Liver (tissue), 3 donors: ENCODE data around the gene PLD4.

Experiments
- GABPA ChIP-seq, 2 donors: IDR thresholded peaks in 1 of 2; conservative IDR thresholded peaks in 1 of 2; 2 replicates each; pipeline ENCODE4 v1.6.1; 2016; ENCODE audit warnings: antibody characterized with exemption in 2 of 2, mild to moderate bottlenecking in 1 of 2, moderate library complexity in 1 of 2
- JUND ChIP-seq, 2 donors: IDR thresholded peaks; 2 replicates each; pipeline ENCODE4 v1.6.1; 2016; ENCODE audit warnings: antibody characterized with exemption in 2 of 2
- RAD21 ChIP-seq, 2 donors: IDR thresholded peaks; 2 replicates each; pipeline ENCODE4 v1.6.1; 2016; ENCODE audit warnings: antibody characterized with exemption in 2 of 2, mild to moderate bottlenecking in 2 of 2
- SP1 ChIP-seq: IDR thresholded peaks from 2 replicates; pipeline ENCODE4 v1.6.1; 2018; ENCODE audit warnings: antibody characterized with exemption, mild to moderate bottlenecking
- TAF1 ChIP-seq: conservative IDR thresholded peaks from 2 replicates; pipeline ENCODE4 v1.6.1; 2016; ENCODE audit warnings: antibody characterized with exemption, mild to moderate bottlenecking
- YY1 ChIP-seq: IDR thresholded peaks from 2 replicates; pipeline ENCODE4 v1.6.1; 2016; ENCODE audit warnings: antibody characterized with exemption, mild to moderate bottlenecking
- TF ChIP-seq, protein P1 (sequence below): fragments of 150-350 bp; IDR thresholded peaks from 2 replicates; pipeline ENCODE4 v1.5.1; 2017; ENCODE audit warnings: improper control_type of control experiment, low read depth, low read length; ENCODE audit not compliant: missing input control
- TF ChIP-seq, protein P2 (sequence below): IDR thresholded peaks from 2 replicates; pipeline ENCODE4 v1.6.1; 2016; ENCODE audit warnings: antibody characterized with exemption
- TF ChIP-seq, protein P3 (sequence below): IDR thresholded peaks from 2 replicates; pipeline ENCODE4 v1.6.1; 2016; ENCODE audit warnings: antibody characterized with exemption, mild to moderate bottlenecking
- TF ChIP-seq, protein P4 (sequence below): IDR thresholded peaks from 2 replicates; pipeline ENCODE4 v1.6.1; 2016; ENCODE audit warnings: antibody characterized with exemption
- TF ChIP-seq, protein P5 (sequence below): IDR thresholded peaks from 2 replicates; pipeline ENCODE4 v1.6.1; 2016; ENCODE audit warnings: antibody characterized with exemption
- donor health status: healthy.
- donor health status: healthy.

DNA sequence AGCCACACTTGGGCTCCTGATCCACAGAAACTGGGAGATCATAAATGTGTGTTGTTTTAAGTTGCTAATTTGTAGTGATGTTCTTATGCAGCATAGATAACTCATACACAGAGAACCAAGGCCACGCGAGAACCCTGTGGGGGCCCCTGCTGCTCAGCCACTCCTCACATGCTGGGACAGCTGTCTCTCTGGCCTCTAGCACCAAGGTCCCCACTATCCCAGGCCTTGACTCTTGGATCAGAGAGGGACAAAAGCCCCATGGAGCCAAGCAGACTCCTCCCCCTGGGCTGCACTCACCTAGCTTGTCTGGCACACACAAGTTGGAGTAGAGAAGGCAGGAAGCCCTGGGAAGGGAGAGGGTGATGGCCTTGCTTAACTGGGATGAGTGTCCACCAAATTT lies 11.3 kb downstream of the PLD4 start:
- TF ChIP-seq, protein P1, sequence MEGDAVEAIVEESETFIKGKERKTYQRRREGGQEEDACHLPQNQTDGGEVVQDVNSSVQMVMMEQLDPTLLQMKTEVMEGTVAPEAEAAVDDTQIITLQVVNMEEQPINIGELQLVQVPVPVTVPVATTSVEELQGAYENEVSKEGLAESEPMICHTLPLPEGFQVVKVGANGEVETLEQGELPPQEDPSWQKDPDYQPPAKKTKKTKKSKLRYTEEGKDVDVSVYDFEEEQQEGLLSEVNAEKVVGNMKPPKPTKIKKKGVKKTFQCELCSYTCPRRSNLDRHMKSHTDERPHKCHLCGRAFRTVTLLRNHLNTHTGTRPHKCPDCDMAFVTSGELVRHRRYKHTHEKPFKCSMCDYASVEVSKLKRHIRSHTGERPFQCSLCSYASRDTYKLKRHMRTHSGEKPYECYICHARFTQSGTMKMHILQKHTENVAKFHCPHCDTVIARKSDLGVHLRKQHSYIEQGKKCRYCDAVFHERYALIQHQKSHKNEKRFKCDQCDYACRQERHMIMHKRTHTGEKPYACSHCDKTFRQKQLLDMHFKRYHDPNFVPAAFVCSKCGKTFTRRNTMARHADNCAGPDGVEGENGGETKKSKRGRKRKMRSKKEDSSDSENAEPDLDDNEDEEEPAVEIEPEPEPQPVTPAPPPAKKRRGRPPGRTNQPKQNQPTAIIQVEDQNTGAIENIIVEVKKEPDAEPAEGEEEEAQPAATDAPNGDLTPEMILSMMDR: no peak
- TF ChIP-seq TAF1 (no peak), RAD21 (IDR thresholded peaks at IDR 0.05) (no peak), GABPA (IDR thresholded peaks at IDR 0.05 in 1 of 2, conservative IDR thresholded peaks at IDR 0.05 in 1 of 2) (no peak), SP1 (no peak), YY1 (no peak), JUND (IDR thresholded peaks at IDR 0.05) (no peak)
- TF ChIP-seq, protein P2, sequence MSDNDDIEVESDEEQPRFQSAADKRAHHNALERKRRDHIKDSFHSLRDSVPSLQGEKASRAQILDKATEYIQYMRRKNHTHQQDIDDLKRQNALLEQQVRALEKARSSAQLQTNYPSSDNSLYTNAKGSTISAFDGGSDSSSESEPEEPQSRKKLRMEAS: no peak
- TF ChIP-seq, protein P3, sequence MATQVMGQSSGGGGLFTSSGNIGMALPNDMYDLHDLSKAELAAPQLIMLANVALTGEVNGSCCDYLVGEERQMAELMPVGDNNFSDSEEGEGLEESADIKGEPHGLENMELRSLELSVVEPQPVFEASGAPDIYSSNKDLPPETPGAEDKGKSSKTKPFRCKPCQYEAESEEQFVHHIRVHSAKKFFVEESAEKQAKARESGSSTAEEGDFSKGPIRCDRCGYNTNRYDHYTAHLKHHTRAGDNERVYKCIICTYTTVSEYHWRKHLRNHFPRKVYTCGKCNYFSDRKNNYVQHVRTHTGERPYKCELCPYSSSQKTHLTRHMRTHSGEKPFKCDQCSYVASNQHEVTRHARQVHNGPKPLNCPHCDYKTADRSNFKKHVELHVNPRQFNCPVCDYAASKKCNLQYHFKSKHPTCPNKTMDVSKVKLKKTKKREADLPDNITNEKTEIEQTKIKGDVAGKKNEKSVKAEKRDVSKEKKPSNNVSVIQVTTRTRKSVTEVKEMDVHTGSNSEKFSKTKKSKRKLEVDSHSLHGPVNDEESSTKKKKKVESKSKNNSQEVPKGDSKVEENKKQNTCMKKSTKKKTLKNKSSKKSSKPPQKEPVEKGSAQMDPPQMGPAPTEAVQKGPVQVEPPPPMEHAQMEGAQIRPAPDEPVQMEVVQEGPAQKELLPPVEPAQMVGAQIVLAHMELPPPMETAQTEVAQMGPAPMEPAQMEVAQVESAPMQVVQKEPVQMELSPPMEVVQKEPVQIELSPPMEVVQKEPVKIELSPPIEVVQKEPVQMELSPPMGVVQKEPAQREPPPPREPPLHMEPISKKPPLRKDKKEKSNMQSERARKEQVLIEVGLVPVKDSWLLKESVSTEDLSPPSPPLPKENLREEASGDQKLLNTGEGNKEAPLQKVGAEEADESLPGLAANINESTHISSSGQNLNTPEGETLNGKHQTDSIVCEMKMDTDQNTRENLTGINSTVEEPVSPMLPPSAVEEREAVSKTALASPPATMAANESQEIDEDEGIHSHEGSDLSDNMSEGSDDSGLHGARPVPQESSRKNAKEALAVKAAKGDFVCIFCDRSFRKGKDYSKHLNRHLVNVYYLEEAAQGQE: no peak
- TF ChIP-seq, protein P4, sequence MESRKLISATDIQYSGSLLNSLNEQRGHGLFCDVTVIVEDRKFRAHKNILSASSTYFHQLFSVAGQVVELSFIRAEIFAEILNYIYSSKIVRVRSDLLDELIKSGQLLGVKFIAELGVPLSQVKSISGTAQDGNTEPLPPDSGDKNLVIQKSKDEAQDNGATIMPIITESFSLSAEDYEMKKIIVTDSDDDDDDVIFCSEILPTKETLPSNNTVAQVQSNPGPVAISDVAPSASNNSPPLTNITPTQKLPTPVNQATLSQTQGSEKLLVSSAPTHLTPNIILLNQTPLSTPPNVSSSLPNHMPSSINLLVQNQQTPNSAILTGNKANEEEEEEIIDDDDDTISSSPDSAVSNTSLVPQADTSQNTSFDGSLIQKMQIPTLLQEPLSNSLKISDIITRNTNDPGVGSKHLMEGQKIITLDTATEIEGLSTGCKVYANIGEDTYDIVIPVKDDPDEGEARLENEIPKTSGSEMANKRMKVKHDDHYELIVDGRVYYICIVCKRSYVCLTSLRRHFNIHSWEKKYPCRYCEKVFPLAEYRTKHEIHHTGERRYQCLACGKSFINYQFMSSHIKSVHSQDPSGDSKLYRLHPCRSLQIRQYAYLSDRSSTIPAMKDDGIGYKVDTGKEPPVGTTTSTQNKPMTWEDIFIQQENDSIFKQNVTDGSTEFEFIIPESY: no peak
- TF ChIP-seq, protein P5, sequence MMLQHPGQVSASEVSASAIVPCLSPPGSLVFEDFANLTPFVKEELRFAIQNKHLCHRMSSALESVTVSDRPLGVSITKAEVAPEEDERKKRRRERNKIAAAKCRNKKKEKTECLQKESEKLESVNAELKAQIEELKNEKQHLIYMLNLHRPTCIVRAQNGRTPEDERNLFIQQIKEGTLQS: no peak
